Uterus (tissue), 4 donors: ENCODE measurements around the gene SERPINA6. TPM values are rescaled to one million over a fixed set of nuclear protein-coding genes. Genes with fewer than 3 reads are reported as not detected.
"Not testable (repeated sequence)": the region's sequence is repeated elsewhere in the genome, so short reads cannot be mapped to it uniquely, and the experiment has no call there.

Experiments used
- DNase-seq, 2 donors: peaks; one replicate each; pipeline ENCODE4 v3.0.0-alpha.2; 2019 to 2020
- H3K27ac ChIP-seq, 2 donors: fragments of 200-600 bp; sonication (generic); 1 replicate in 1 of 2; 2 replicates in 1 of 2; pipeline ENCODE4 v1.5.1; 2016 to 2018
- H3K27me3 ChIP-seq, 2 donors: fragments of 200-600 bp; sonication (generic); one replicate each; pipeline ENCODE4 v1.5.1; 2018 to 2019; ENCODE audit warnings: control low read depth in 1 of 2
- H3K36me3 ChIP-seq, 2 donors: fragments of 200-600 bp; sonication (generic); one replicate each; pipeline ENCODE4 v1.5.1; 2019; ENCODE audit warnings: control low read depth in 1 of 2
- H3K4me1 ChIP-seq, 2 donors: fragments of 200-600 bp; sonication (generic); one replicate each; pipeline ENCODE4 v1.5.1; 2018 to 2019; ENCODE audit warnings: control low read depth in 1 of 2
- H3K4me3 ChIP-seq, 2 donors: fragments of 200-600 bp; sonication (generic); 1 replicate in 1 of 2; 2 replicates in 1 of 2; pipeline ENCODE4 v1.5.1; 2018 to 2019; ENCODE audit warnings: mild to moderate bottlenecking in 1 of 2
- H3K9me3 ChIP-seq, 2 donors: fragments of 200-600 bp; sonication (generic); one replicate each; pipeline ENCODE4 v1.5.1; 2019; ENCODE audit warnings: control low read depth in 1 of 2
- CTCF ChIP-seq, 4 experiments: fragments of 200-600 bp in 2 of 4; fragments of 450-650 bp in 2 of 4; sonication (generic) in 2 of 4; IDR thresholded peaks; one replicate each; pipeline ENCODE4 v1.5.1; 2016 to 2019; ENCODE audit warnings: antibody characterized with exemption in 4 of 4, mild to moderate bottlenecking in 2 of 4, moderate library complexity in 1 of 4
- POLR2A ChIP-seq, 2 donors: fragments of 450-650 bp; IDR thresholded peaks; one replicate each; pipeline ENCODE4 v1.6.1; 2016; ENCODE audit warnings: antibody characterized with exemption in 2 of 2, mild to moderate bottlenecking in 1 of 2, moderate library complexity in 1 of 2
- intact Hi-C: fragments of 100-400 bp; cut with DNase I; formaldehyde crosslinking; loops from one replicate; pipeline ENCODE4 v1.15.1; 2023; ENCODE audit warnings: low total_unique reads
- total RNA-seq, 4 donors: library from RNA; depleted of rRNA in 3 of 4; stranded (reverse); fragments of >200 nt in 3 of 4; gene quantifications; one replicate each; pipeline versions ENCODE4 v1.1.0 to v1.2.4, GENCODE V29; 2014 to 2023
- donor health status: DM: yes; HTN: yes; CAD: no.

Gene SERPINA6
- under 1 TPM in 1 of 4 donors, not detected in 3; 0.76 TPM for total RNA-seq

- TF ChIP-seq CTCF (IDR thresholded peaks at IDR 0.05) (no peak), POLR2A (IDR thresholded peaks at IDR 0.05) (no peak)
- no peaks in the 10 kb centered on the region for H3K9me3 ChIP-seq
- no peaks in the 10 kb centered on the region for H3K27me3 ChIP-seq
- no peaks in the 10 kb centered on the region for H3K36me3 ChIP-seq
- H3K4me1 ChIP-seq, result no peaks in the 10 kb centered on the region
- DNase-seq, result no peak
- intact Hi-C loops, result no loop called here
- no peak within 1 kb of the TSS for H3K4me3 ChIP-seq
- no peak within 1 kb of the TSS for H3K27ac ChIP-seq
Observed at GRCh38 chr14:94322648-94323570, at the start of gene SERPINA6. Gene SERPINA6, minus strand, starts transcription at chr14:94323336. Its CDS starts 8,688 bp downstream, at chr14:94314648.

GRCh38 chr14:94372021-94372605 is 49.0 kb upstream of the SERPINA6 start:
- Histone ChIP-seq H3K9me3 (no peaks in the 10 kb centered on the region), H3K36me3 (no peaks in the 10 kb centered on the region), H3K4me1 (no peaks in the 10 kb centered on the region), H3K4me3 (no peak overlapping the region), H3K27ac (no peak overlapping the region), H3K27me3 (no peaks in the 10 kb centered on the region)
- no peak for TF ChIP-seq POLR2A (IDR thresholded peaks at IDR 0.05)
- TF ChIP-seq CTCF (IDR thresholded peaks at IDR 0.05), result no peak
- intact Hi-C loops, result no loop called here
- no peak for DNase-seq

GRCh38 chr14:94370524-94370910 is 47.4 kb upstream of the SERPINA6 start:
- intact Hi-C loops, result no loop called here
- no peaks in the 10 kb centered on the region for H3K36me3 ChIP-seq
- H3K27ac ChIP-seq, result no peak overlapping the region
- H3K9me3 ChIP-seq, result no peaks in the 10 kb centered on the region
- H3K4me3 ChIP-seq, result no peak overlapping the region
- DNase-seq, result no peak
- TF ChIP-seq POLR2A (IDR thresholded peaks at IDR 0.05) (no peak), CTCF (IDR thresholded peaks at IDR 0.05) (no peak)
- no peaks in the 10 kb centered on the region for H3K4me1 ChIP-seq
- H3K27me3 ChIP-seq, result no peaks in the 10 kb centered on the region

GRCh38 chr14:94369766-94370523 is 46.8 kb upstream of the SERPINA6 start:
- DNase-seq, H3K9me3 ChIP-seq, intact Hi-C loops, H3K27ac ChIP-seq, H3K36me3 ChIP-seq, H3K4me1 ChIP-seq, H3K4me3 ChIP-seq, H3K27me3 ChIP-seq: not testable (repeated sequence)

- intact Hi-C loops, result no loop called here
- Histone ChIP-seq H3K9me3 (no peaks in the 10 kb centered on the region), H3K27ac (no peak overlapping the region), H3K4me1 (no peaks in the 10 kb centered on the region), H3K36me3 (no peaks in the 10 kb centered on the region), H3K27me3 (no peaks in the 10 kb centered on the region), H3K4me3 (no peak overlapping the region)
- no peak for TF ChIP-seq POLR2A (IDR thresholded peaks at IDR 0.05)
- DNase-seq, result no peak
Observed at GRCh38 chr14:94368956-94369355, 45.8 kb upstream of the SERPINA6 start.

- no peak for DNase-seq
- H3K4me3 ChIP-seq, result no peak overlapping the region
- H3K4me1 ChIP-seq, result no peaks in the 10 kb centered on the region
- no peaks in the 10 kb centered on the region for H3K36me3 ChIP-seq
- no peaks in the 10 kb centered on the region for H3K27me3 ChIP-seq
- H3K9me3 ChIP-seq, result no peaks in the 10 kb centered on the region
- TF ChIP-seq CTCF (IDR thresholded peaks at IDR 0.05) (no peak), POLR2A (IDR thresholded peaks at IDR 0.05) (no peak)
- H3K27ac ChIP-seq, result no peak overlapping the region
- intact Hi-C loops, result no loop called here
Observed at GRCh38 chr14:94368243-94368590, 45.1 kb upstream of the SERPINA6 start.
